Astrocyte (in vitro differentiated cells and primary cell): Measurements from ENCODE around the gene CHURC1. TPM values are rescaled to one million over a fixed set of nuclear protein-coding genes. Genes with fewer than 3 reads are reported as not detected.

Experiments
- DNase-seq: peaks from one replicate; pipeline ENCODE4 v3.0.0-alpha.2; 2010; ENCODE audit warnings: low read depth
- FAIRE-seq: peaks from 2 replicates; lab custom pipeline; 2011; peaks lifted over from hg19 to GRCh38; lab: Jason Lieb, UNC
- H2AFZ ChIP-seq: 2 replicates; pipeline ENCODE4 v1.6.0; 2012; ENCODE audit warnings: low read depth, low read length, inconsistent platforms
- H3K27ac ChIP-seq: 2 replicates; pipeline ENCODE4 v1.5.1; 2011; ENCODE audit warnings: low read depth, low read length, inconsistent platforms
- H3K27me3 ChIP-seq: 2 replicates; pipeline ENCODE4 v1.6.0; 2011; ENCODE audit warnings: low read length, inconsistent platforms; ENCODE audit not compliant: insufficient read depth
- H3K36me3 ChIP-seq: 2 replicates; pipeline ENCODE4 v1.5.1; 2011; ENCODE audit warnings: low read length, inconsistent platforms; ENCODE audit not compliant: insufficient read depth
- H3K4me1 ChIP-seq: 2 replicates; pipeline ENCODE4 v1.5.1; 2011; ENCODE audit warnings: low read length, inconsistent platforms; ENCODE audit not compliant: insufficient read depth
- H3K4me2 ChIP-seq: 2 replicates; pipeline ENCODE4 v1.6.0; 2012; ENCODE audit warnings: low read length, inconsistent platforms
- H3K4me3 ChIP-seq: 2 replicates; pipeline ENCODE4 v1.5.1; 2011; ENCODE audit warnings: low read depth, mild to moderate bottlenecking, low read length, inconsistent platforms; ENCODE audit not compliant: insufficient read depth
- H3K79me2 ChIP-seq: 2 replicates; pipeline ENCODE4 v1.6.0; 2012; ENCODE audit warnings: mild to moderate bottlenecking, low read length, inconsistent platforms; ENCODE audit not compliant: insufficient read depth
- H3K9ac ChIP-seq: 2 replicates; pipeline ENCODE4 v1.6.0; 2012; ENCODE audit warnings: mild to moderate bottlenecking, low read length, inconsistent platforms
- H3K9me3 ChIP-seq: 2 replicates; pipeline ENCODE4 v1.5.1; 2012; ENCODE audit warnings: low read depth, mild to moderate bottlenecking, low read length, inconsistent platforms; ENCODE audit not compliant: insufficient read depth
- H4K20me1 ChIP-seq: 2 replicates; pipeline ENCODE4 v1.6.0; 2012; ENCODE audit warnings: low read length, inconsistent platforms; ENCODE audit not compliant: insufficient read depth
- H3K27ac Mint-ChIP-seq: one replicate; pipeline ENCODE4 v1.8.0; 2021; ENCODE audit warnings: mild to moderate bottlenecking, mixed read lengths; ENCODE audit not compliant: unreplicated experiment
- H3K27me3 Mint-ChIP-seq: one replicate; pipeline ENCODE4 v1.8.0; 2021; ENCODE audit warnings: low read depth, mixed read lengths; ENCODE audit not compliant: unreplicated experiment
- H3K36me3 Mint-ChIP-seq: one replicate; pipeline ENCODE4 v1.8.0; 2021; ENCODE audit warnings: low read depth, mixed read lengths; ENCODE audit not compliant: unreplicated experiment
- H3K4me1 Mint-ChIP-seq: one replicate; pipeline ENCODE4 v1.8.0; 2021; ENCODE audit warnings: low read depth, mixed read lengths; ENCODE audit not compliant: unreplicated experiment
- H3K4me3 Mint-ChIP-seq: one replicate; pipeline ENCODE4 v1.8.0; 2021; ENCODE audit warnings: mild to moderate bottlenecking, moderate library complexity, mixed read lengths; ENCODE audit not compliant: unreplicated experiment
- H3K9me3 Mint-ChIP-seq: one replicate; pipeline ENCODE4 v1.8.0; 2021; ENCODE audit warnings: mild to moderate bottlenecking, mixed read lengths; ENCODE audit not compliant: unreplicated experiment
- EZH2 ChIP-seq: IDR thresholded peaks from 2 replicates; pipeline ENCODE4 v1.6.1; 2012; ENCODE audit warnings: mild to moderate bottlenecking, low read length, inconsistent platforms; ENCODE audit not compliant: insufficient read depth
- total RNA-seq: library from RNA; stranded (reverse); gene quantifications from 2 replicates; pipeline ENCODE4 v1.2.1, GENCODE V29; 2021
- TF ChIP-seq, protein P1 (sequence below): IDR thresholded peaks from 2 replicates; pipeline ENCODE4 v1.5.1; 2011; ENCODE audit warnings: low read depth, mild to moderate bottlenecking, inconsistent platforms, low read length, moderate library complexity; ENCODE audit not compliant: insufficient read depth

The CHURC1 gene
- total RNA-seq, 1 donor from 2014 or later, result 48.1 TPM

- H3K27ac Mint-ChIP-seq, result no peak overlapping the region
- no peaks in the 10 kb centered on the region for H3K4me1 Mint-ChIP-seq
- FAIRE-seq, result no peak
Measured at GRCh38 chr14:64958743-64959142, 44.5 kb downstream of the CHURC1 start.

GRCh38 chr14:64960762-64961276 lies 46.6 kb downstream of the CHURC1 start:
- TF ChIP-seq, protein P1, sequence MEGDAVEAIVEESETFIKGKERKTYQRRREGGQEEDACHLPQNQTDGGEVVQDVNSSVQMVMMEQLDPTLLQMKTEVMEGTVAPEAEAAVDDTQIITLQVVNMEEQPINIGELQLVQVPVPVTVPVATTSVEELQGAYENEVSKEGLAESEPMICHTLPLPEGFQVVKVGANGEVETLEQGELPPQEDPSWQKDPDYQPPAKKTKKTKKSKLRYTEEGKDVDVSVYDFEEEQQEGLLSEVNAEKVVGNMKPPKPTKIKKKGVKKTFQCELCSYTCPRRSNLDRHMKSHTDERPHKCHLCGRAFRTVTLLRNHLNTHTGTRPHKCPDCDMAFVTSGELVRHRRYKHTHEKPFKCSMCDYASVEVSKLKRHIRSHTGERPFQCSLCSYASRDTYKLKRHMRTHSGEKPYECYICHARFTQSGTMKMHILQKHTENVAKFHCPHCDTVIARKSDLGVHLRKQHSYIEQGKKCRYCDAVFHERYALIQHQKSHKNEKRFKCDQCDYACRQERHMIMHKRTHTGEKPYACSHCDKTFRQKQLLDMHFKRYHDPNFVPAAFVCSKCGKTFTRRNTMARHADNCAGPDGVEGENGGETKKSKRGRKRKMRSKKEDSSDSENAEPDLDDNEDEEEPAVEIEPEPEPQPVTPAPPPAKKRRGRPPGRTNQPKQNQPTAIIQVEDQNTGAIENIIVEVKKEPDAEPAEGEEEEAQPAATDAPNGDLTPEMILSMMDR, result no peak
- TF ChIP-seq EZH2, result no peak
- Mint-ChIP-seq H3K27ac (no peak overlapping the region), H3K9me3 (no peaks in the 10 kb centered on the region), H3K4me3 (no peak overlapping the region), H3K36me3 (peaks cover 5% of the 10 kb centered on the region), H3K4me1 (peaks cover 2% of the 10 kb centered on the region), H3K27me3 (no peaks in the 10 kb centered on the region)
- H3K4me3 ChIP-seq, result no peak overlapping the region
- no peaks in the 10 kb centered on the region for H3K4me1 ChIP-seq
- DNase-seq (no peak), FAIRE-seq (no peak)
- H3K27me3 ChIP-seq, result no peaks in the 10 kb centered on the region
- no peaks in the 10 kb centered on the region for H3K9me3 ChIP-seq
- H3K27ac ChIP-seq, result no peak overlapping the region
- H2AFZ ChIP-seq, result no peak overlapping the region
- H3K4me2 ChIP-seq, result no peak overlapping the region
- H3K36me3 ChIP-seq, result no peaks in the 10 kb centered on the region
- no peaks in the 10 kb centered on the region for H3K79me2 ChIP-seq
- no peak overlapping the region for H3K9ac ChIP-seq
- H4K20me1 ChIP-seq, result peaks cover 7% of the 10 kb centered on the region

More at GRCh38 chr14:64958743-64959142, 44.5 kb downstream of the CHURC1 start:
- TF ChIP-seq EZH2, result no peak
- TF ChIP-seq, protein P1, result no peak
- Histone ChIP-seq H2AFZ (no peak overlapping the region), H3K9ac (no peak overlapping the region), H3K79me2 (no peaks in the 10 kb centered on the region), H3K4me3 (no peak overlapping the region), H3K27me3 (no peaks in the 10 kb centered on the region), H3K9me3 (no peaks in the 10 kb centered on the region), H3K27ac (no peak overlapping the region), H3K4me2 (no peak overlapping the region), H3K4me1 (no peaks in the 10 kb centered on the region), H4K20me1 (peaks cover 15% of the 10 kb centered on the region), H3K36me3 (no peaks in the 10 kb centered on the region)
- H3K27me3 Mint-ChIP-seq, result no peaks in the 10 kb centered on the region
- no peaks in the 10 kb centered on the region for H3K9me3 Mint-ChIP-seq
- H3K36me3 Mint-ChIP-seq, result peaks cover 13% of the 10 kb centered on the region
- no peak overlapping the region for H3K4me3 Mint-ChIP-seq
- DNase-seq, result no peak

GRCh38 chr14:64963611-64964010 lies 49.4 kb downstream of the CHURC1 start:
- Histone ChIP-seq H3K27me3 (no peaks in the 10 kb centered on the region), H3K4me2 (no peak overlapping the region), H3K4me1 (peaks cover 5% of the 10 kb centered on the region), H3K36me3 (no peaks in the 10 kb centered on the region), H3K4me3 (no peak overlapping the region), H2AFZ (no peak overlapping the region), H4K20me1 (peaks cover 14% of the 10 kb centered on the region), H3K9me3 (no peaks in the 10 kb centered on the region), H3K9ac (no peak overlapping the region), H3K79me2 (no peaks in the 10 kb centered on the region), H3K27ac (no peak overlapping the region)
- no peak for FAIRE-seq
- DNase-seq, result no peak
- Mint-ChIP-seq H3K4me3 (no peak overlapping the region), H3K27ac (no peak overlapping the region), H3K36me3 (peaks cover 10% of the 10 kb centered on the region), H3K4me1 (peaks cover 7% of the 10 kb centered on the region), H3K27me3 (no peaks in the 10 kb centered on the region), H3K9me3 (peaks cover 2% of the 10 kb centered on the region)
- TF ChIP-seq, protein P1, result no peak
- TF ChIP-seq EZH2, result no peak
